Left lobe of liver (tissue), 2 donors: ENCODE measurements around the gene SP3. TPM values are rescaled to one million over a fixed set of nuclear protein-coding genes. Genes with fewer than 3 reads are reported as not detected.
A peak's percentile ranks its signal among the peaks of the same experiment; 100 is the strongest.
"Not testable (repeated sequence)": the region's sequence is repeated elsewhere in the genome, so short reads cannot be mapped to it uniquely, and the experiment has no call there.

Experiments used
- ATAC-seq: fragments of 200-7000 bp; cut with Tn5 transposase; one replicate; pipeline ENCODE4 v1.9.1; 2020; ENCODE audit warnings: mild to moderate bottlenecking, moderate library complexity
- DNase-seq: peaks from one replicate; pipeline ENCODE4 v3.0.0-alpha.2; 2020; ENCODE audit warnings: low spot score
- total RNA-seq: library from RNA; stranded (reverse); gene quantifications from one replicate; pipeline ENCODE4 v1.2.1, GENCODE V29; 2021
- donor health status: DM: no; HTN: no; CAD: no; lungs with moderate emphysema.
- donor health status: DM: no; HTN: yes; CAD: no.

SP3 gene
- total RNA-seq, 1 donor from 2014 or later: 31.7 TPM

- DNase-seq (no peak), ATAC-seq (no peak)
Observed at GRCh38 chr2:173896755-173897154, 68.4 kb downstream of the SP3 start.

GRCh38 chr2:173892341-173892740 lies 72.8 kb downstream of the SP3 start:
- no peak for ATAC-seq
- DNase-seq: no peak

DNA sequence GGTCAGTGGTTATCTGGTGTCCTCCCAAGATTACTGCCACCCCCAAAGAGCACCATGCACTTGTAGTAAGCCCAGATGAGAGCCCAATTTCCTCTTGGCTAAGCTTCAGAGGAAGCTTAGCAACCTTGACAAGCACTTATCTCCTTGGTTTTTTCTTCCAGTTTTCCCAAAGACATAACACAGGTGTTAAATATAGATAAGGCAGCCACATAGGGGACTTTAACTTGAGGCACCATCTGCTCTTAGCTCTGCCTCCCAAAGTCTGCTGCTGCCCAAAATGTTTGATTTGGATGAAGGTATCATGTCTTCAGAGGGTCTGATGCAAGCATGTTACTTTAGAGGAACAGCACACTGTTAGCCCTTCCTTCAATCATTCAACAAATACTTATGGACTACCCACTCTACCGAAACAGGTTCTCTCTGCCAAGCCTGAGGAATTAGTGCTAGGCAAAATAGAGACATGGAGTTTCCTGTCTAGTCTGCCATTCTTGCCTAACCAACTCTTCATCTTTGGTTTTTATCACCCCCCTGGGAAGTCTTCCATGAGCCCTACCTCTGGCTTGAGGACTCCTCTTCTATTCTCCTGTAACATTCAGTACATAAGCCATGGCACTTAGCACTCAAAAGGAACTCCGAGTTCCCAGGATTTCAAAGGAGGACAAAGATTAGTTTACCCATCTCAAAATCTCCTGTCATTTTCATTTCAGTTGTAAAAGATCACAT lies 73.7 kb downstream of the SP3 start:
- ATAC-seq (no peak), DNase-seq (no peak)

GRCh38 chr2:173889464-173889863 lies 75.7 kb downstream of the SP3 start:
- DNase-seq, ATAC-seq: not testable (repeated sequence)

- ATAC-seq (no peak), DNase-seq (no peak)
Observed at GRCh38 chr2:173886613-173887012, 78.6 kb downstream of the SP3 start.

DNA sequence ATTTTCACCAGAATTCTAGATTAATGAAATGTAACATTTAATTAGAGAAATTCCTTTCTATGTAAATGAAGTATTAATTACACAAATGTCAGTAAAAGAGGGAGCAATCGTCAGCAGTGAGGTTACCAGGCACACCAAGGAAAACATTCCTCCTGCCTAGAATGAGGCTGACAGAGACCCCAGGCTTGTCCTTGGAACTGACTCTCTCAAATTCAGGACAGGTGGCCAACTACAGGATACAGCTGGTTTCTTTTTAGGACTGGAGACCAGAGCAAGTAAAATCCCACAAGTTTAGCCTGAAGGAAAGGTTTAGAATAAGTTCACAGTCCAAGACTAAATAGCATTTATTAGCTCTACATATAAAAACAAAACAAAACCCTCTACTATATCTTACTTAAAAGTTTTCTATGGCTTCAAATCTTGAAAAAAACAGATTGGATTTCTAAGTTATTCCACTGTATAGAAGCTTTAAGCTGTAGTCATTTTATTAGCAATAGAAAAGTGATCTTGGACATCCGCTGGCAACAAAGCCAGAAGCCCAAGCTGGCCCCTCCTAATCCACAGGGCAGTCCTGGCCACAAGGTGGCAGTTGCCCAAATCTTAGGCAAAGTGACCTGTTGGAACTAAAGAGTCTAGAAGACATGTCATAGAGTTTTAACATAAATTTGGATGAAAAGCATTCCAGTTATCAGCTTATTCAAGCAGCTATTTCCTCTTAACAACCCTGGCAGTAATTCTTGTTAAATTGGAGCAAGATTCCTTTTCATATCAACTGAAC lies 81.0 kb downstream of the SP3 start:
- ATAC-seq (peak; percentile 95), DNase-seq (peak; percentile 66)

- ATAC-seq (no peak), DNase-seq (no peak)
Observed at GRCh38 chr2:173881886-173882285, 83.3 kb downstream of the SP3 start.

DNA sequence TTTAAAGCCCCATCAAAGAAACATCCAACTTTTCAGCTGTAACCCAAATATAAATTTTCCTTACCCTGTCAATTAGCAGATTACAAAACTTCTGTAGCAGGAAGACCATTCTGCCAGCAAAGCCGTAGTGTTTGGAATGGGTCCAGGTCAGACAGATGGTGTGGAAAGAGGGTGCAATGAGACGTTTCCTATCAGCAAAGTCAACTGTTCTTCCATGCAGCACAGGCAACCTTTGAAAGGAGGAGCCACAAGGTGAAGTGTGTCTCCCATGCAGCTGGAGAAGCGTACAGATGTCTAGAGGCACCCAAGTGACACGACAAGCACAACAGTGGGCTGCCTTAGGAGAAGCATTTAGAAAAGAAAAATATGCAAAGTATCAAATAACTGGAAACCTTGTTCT lies 83.7 kb downstream of the SP3 start:
- ATAC-seq (peak; percentile 26), DNase-seq (no peak)

DNA sequence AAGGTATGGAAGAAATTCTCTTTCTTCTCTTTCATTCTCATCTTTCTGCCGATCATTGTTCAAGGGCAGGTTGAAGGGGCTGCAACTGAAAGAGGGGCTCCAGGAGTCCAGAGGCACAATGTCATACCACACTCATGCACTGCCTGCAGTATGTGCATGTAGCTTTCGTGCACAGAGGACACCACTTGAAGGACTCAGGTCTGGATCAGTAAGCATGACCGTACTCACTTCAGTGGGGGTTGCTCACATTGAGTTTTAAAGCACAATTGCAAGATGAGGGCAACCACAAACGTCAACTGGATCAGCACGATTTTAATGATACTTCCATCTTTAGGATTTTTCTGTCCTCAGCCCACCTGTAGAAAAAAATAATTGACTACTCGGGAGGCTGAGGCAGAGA lies 84.6 kb downstream of the SP3 start:
- ATAC-seq: no peak
- DNase-seq: no peak

DNA sequence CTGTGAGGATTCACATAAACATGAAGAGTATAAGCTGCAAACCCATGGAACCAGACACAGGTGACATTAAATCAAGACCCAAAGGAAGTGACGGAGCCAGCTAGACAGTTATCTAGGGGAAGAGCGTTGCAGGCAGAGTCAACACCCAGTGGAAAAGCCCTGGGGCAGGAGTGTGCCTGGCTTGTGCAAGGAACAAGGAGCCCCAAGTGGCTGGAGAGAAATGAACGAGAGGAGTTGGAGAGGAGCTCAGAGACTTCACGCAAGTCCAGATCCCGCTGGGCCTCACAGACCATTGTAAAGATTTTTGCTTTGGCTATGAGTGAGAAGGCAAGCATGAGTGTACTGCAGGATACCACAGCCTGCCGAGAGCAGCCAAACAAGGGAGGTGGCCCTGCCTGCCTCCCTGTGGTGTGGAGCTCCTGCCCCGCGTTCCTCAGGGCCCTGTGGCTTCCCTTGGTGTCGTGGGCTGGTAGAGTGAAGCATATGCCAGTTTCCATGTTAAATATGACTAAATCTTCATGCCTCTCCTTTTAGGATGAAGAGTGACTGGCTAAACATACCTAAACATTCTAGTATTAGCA lies 88.2 kb downstream of the SP3 start:
- DNase-seq (no peak), ATAC-seq (no peak)

DNA sequence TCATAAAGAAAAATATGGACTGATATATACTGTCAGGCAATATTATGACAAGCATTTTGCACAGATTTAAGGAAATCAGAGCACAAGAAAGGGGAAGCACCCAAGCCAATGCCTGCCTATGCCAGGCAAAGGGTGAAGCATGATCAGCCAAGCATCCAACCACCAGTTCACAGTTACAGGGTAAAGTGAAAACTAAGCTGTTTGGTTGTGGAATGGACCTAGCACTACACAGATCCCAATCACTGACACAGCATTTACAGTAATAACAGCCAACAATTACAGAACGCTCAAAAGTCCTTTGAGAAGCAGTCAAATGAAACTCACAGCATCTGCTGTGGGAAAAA lies 90.3 kb downstream of the SP3 start:
- no peak for DNase-seq
- no peak for ATAC-seq

- DNase-seq: no peak
- no peak for ATAC-seq
Observed at GRCh38 chr2:173874003-173874893, 90.9 kb downstream of the SP3 start.

DNA sequence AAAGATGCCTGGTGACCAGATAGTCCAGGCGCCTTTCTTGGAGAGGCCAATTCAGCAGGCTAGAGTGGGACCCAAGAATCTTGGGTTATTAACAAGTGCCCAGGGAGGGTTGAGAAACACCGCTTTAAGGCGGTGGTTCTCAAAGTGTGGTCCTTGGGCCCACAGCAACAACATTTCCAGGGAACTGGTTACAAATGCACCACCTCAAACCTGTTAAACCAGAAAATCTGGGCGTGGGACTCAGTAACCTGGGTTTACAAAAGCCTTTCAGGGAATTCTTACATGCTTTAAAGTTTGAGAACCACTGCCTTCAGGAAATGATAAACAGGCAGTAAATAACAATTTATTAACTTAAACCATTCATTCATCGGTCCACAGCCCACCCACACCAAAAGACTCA lies 92.5 kb downstream of the SP3 start:
- ATAC-seq (no peak), DNase-seq (no peak)

- DNase-seq (no peak), ATAC-seq (no peak)
Observed at GRCh38 chr2:173869244-173870229, 95.6 kb downstream of the SP3 start.

GRCh38 chr2:173868406-173868805 lies 96.8 kb downstream of the SP3 start:
- no peak for DNase-seq
- ATAC-seq: no peak

DNA sequence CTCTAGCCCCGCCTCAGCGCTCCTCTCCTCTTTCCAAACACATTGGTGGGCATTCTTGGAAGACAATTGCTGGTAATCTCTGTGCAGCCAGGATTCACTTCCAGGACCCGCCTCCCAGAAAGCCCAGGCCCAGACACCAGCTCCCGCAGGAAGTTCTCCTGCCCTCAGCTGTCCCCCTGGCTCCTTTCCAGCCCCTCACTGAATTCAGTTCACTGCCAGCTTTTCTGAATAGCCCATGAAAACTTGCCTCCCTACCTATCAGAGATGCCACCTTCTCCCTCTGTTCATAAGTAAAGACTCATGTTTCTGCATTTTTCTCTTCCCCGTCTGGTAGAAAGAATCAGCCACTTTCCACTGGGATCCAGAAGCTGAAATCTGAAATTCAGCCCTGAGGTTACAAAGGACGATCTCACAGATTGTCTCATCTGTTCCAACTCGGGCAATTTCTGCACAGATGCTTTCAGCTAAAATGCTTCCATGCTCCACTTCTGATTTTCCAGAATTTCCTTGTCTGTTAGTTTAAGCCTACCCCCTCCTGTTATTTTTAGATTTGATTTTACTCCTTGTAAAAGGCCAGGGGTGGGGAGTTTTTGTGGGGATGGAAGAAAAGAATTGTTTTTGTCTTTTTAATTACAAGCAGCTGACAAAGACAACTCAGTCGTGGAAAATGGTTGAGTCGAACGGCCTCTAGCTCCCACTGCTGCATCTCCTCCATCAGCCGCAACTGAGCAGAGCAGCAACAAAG lies 98.1 kb downstream of the SP3 start:
- DNase-seq (no peak), ATAC-seq (no peak)

DNA sequence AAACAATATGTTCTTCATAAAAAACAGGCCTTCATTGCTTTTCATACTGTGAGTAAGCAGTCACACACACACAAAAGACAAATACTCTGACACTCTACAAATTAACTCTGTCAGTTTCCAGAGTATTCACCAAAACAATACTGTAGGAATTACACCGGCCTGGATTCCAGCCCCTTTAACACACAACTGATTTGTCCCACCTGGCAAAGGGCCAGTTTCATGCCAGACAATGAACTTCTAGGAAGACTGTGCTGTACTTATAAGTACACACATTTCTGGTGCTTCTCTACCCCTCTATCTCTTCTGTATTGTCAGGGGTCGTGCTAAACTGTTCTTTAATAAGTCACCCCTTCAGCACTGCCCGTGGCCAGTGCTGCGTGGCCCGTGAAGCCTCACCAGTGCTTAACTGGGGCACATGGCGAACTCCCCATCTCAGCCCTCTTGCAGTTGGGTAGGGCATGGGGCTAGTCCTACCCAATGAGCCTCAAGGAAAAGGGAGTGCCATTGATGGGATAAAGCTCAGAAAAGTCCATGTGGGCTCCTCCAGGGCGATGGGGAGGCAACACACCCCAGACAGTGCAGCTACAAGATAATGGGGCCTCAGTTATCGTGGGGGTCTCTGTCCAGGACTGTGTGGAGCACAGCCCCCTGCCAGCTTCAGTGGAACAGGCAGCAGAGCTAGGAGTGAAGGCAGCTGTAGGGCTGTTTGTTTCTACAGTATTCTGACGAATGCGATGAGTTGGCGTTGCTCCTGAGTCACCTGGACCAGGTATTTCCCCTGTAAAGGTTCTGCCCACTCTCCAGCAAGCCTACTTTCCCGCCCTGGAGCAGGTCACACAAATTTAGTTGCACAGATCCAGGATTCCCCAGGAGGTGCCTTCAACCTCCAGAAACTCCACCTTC lies 99.0 kb downstream of the SP3 start:
- DNase-seq (no peak), ATAC-seq (no peak)

GRCh38 chr2:173862612-173863217 lies 102.5 kb downstream of the SP3 start:
- ATAC-seq (no peak), DNase-seq (no peak)
